ENCODE measurements around the gene ZNF583. TPM values are rescaled to one million over a fixed set of nuclear protein-coding genes. Genes with fewer than 3 reads are reported as not detected.

ZNF583 gene
- total and polyA plus RNA-seq, 2 of the 13 experiments (the other 11 are each of a cell fraction or from before 2014, with no cell fraction given) = 0.65 to 5.3 TPM

- TF ChIP-seq BORCS8-MEF2B (CRISPR knock-in tag; IDR thresholded peaks at IDR 0.05) (no peak; the same call in 1 of the 2 replicates), SNRNP70 (IDR thresholded peaks at IDR 0.05; ENCODE audit: low read depth, low read length) (no peak), EED (CRISPR knock-in tag; IDR thresholded peaks at IDR 0.05) (no peak), DPF2 (CRISPR knock-in tag; IDR thresholded peaks at IDR 0.05; ENCODE audit: borderline replicate concordance, low read depth) (no peak), AFF4 (CRISPR knock-in tag; IDR thresholded peaks at IDR 0.05) (no peak), KDM5B (CRISPR knock-in tag; IDR thresholded peaks at IDR 0.05; ENCODE audit: borderline replicate concordance) (peak; percentile 68; the same call in 1 of the 2 replicates), TGIF2 (CRISPR knock-in tag; IDR thresholded peaks at IDR 0.05) (peak; percentile 82), NFKBIZ (CRISPR knock-in tag; IDR thresholded peaks at IDR 0.05) (no peak), SKI (IDR thresholded peaks at IDR 0.05; ENCODE audit: partially characterized antibody) (no peak), CERS6 (CRISPR knock-in tag; IDR thresholded peaks at IDR 0.05) (0 out of 2 replicates have a peak, but pooled peaks have one; percentile 15), HDAC2 (CRISPR knock-in tag; IDR thresholded peaks at IDR 0.05) (no peak; the same call in 1 of the 2 replicates), ZNF781 (CRISPR knock-in tag; IDR thresholded peaks at IDR 0.05; ENCODE audit: borderline replicate concordance, not compliant biosample characterization) (no peak), ZNF18 (CRISPR knock-in tag; IDR thresholded peaks at IDR 0.05; ENCODE audit: insufficient replicate concordance) (peak; percentile 56), PBX3 (CRISPR knock-in tag; IDR thresholded peaks at IDR 0.05; ENCODE audit: borderline replicate concordance) (no peak), ZFP90 (CRISPR knock-in tag; IDR thresholded peaks at IDR 0.05; ENCODE audit: borderline replicate concordance) (no peak; the same call in none of the 2 replicates), PHB2 (IDR thresholded peaks at IDR 0.05; ENCODE audit: partially characterized antibody) (no peak), ZNF607 (CRISPR knock-in tag; IDR thresholded peaks at IDR 0.05; ENCODE audit: borderline replicate concordance) (no peak; the same call in 1 of the 2 replicates), TBL1XR1 (IDR thresholded peaks at IDR 0.05; ENCODE audit: borderline replicate concordance, low read length, partially characterized antibody) (peak; percentile 54), PHF5A (CRISPR knock-in tag; IDR thresholded peaks at IDR 0.05; ENCODE audit: low read depth, unreplicated experiment) (no peak)
Observed at GRCh38 chr19:56403764-56404704, at the start of gene ZNF583 (continued).

Measured in HepG2 (cell line).